A673 (cell line): ENCODE measurements around the gene LRSAM1. TPM values are rescaled to one million over a fixed set of nuclear protein-coding genes. Genes with fewer than 3 reads are reported as not detected.

ENCODE experiments used
- BruUV-seq: library from RNA; stranded (reverse); fragments of 400-500 nt; replicated peaks from 2 replicates; lab custom pipeline; 2021; lab: Mats Ljungman, UMichigan
- CTCF ChIA-PET: fragments of 300-600 bp; sonication (Branson Sonifier 250); formaldehyde crosslinking; loops from one replicate; lab custom pipeline; 2022; ENCODE audit warnings: antibody characterized with exemption; lab: Charles Lee
- POLR2A ChIA-PET: fragments of 300-600 bp; sonication (Branson Sonifier 250); formaldehyde crosslinking; loops from one replicate; lab custom pipeline; 2022; ENCODE audit warnings: antibody characterized with exemption; ENCODE audit not compliant: low non-redundant PET; lab: Charles Lee
- DNase-seq: peaks from one replicate; pipeline ENCODE4 v3.0.0-alpha.2; 2015; ENCODE audit warnings: low spot score
- H3K27ac ChIP-seq: fragments of 200-600 bp; sonication (generic); 2 replicates; pipeline ENCODE4 v1.5.1; 2016; ENCODE audit warnings: mixed run types, low read depth, mild to moderate bottlenecking, mixed read lengths, antibody characterized with exemption, low read length; ENCODE audit not compliant: poor library complexity, severe bottlenecking
- H3K27me3 ChIP-seq: fragments of 200-600 bp; sonication (generic); replicated peaks from 2 replicates; pipeline ENCODE4 v1.6.1; 2017; ENCODE audit warnings: mixed run types, low read depth, mild to moderate bottlenecking, mixed read lengths, antibody characterized with exemption, low read length; ENCODE audit not compliant: insufficient read depth, poor library complexity
- H3K36me3 ChIP-seq: fragments of 200-600 bp; sonication (generic); 2 replicates; pipeline ENCODE4 v1.6.1; 2016; ENCODE audit warnings: mixed run types, mild to moderate bottlenecking, mixed read lengths, antibody characterized with exemption, low read length; ENCODE audit not compliant: insufficient read depth, poor library complexity, severe bottlenecking
- H3K4me1 ChIP-seq: fragments of 200-600 bp; sonication (generic); 2 replicates; pipeline ENCODE4 v1.6.1; 2017; ENCODE audit warnings: mixed run types, mild to moderate bottlenecking, mixed read lengths, antibody characterized with exemption, low read length; ENCODE audit not compliant: insufficient read depth, poor library complexity, severe bottlenecking
- H3K4me3 ChIP-seq: fragments of 200-600 bp; sonication (generic); 2 replicates; pipeline ENCODE4 v1.5.1; 2016; ENCODE audit warnings: low read depth, mixed run types, mild to moderate bottlenecking, mixed read lengths, low read length; ENCODE audit not compliant: poor library complexity, severe bottlenecking
- H3K9me3 ChIP-seq: fragments of 200-600 bp; sonication (generic); 2 replicates; pipeline ENCODE4 v1.6.1; 2016; ENCODE audit warnings: mixed run types, low read depth, mild to moderate bottlenecking, mixed read lengths, antibody characterized with exemption, low read length; ENCODE audit not compliant: poor library complexity, severe bottlenecking
- CTCF ChIP-seq: fragments of 300-800, 200-600 bp; sonication (generic); conservative IDR thresholded peaks from 2 replicates; pipeline ENCODE4 v1.5.1; 2017; ENCODE audit warnings: low read depth, mild to moderate bottlenecking, antibody characterized with exemption, low read length, moderate library complexity, mixed read lengths
- EZH2 ChIP-seq: fragments of 200-600 bp; sonication (generic); IDR thresholded peaks from 2 replicates; pipeline ENCODE4 v1.6.1; 2017; ENCODE audit warnings: borderline replicate concordance, low read depth, mild to moderate bottlenecking, mixed read lengths, antibody characterized with exemption, low read length; ENCODE audit not compliant: poor library complexity, severe bottlenecking
- intact Hi-C: fragments of 100-400 bp; cut with micrococcal nuclease; formaldehyde crosslinking; loops from one replicate; pipeline ENCODE4 v1.10.0; 2022; ENCODE audit not compliant: unreplicated experiment
- total RNA-seq: library from RNA; stranded (reverse); gene quantifications from 2 replicates; pipeline ENCODE4 v1.2.3, GENCODE V29; 2021

LRSAM1 gene
- total RNA-seq, 1 experiment from 2014 or later: 15.8 TPM

GRCh38 chr9:127535396-127535795 is 84.1 kb downstream of the LRSAM1 start:
- ChIA-PET CTCF (no interaction called here), POLR2A (no interaction called here)
- intact Hi-C loops: no loop called here
- no TSS peak for BruUV-seq
- DNase-seq: no peak
- Histone ChIP-seq H3K27me3 (no peaks in the 10 kb centered on the region), H3K4me3 (no peak overlapping the region), H3K36me3 (no peaks in the 10 kb centered on the region), H3K9me3 (no peaks in the 10 kb centered on the region), H3K27ac (no peak overlapping the region), H3K4me1 (no peaks in the 10 kb centered on the region)
- no peak for TF ChIP-seq EZH2
- no peak for TF ChIP-seq CTCF

GRCh38 chr9:127535834-127536233 is 84.5 kb downstream of the LRSAM1 start:
- no peaks in the 10 kb centered on the region for H3K9me3 ChIP-seq
- BruUV-seq: no TSS peak
- H3K4me1 ChIP-seq: no peaks in the 10 kb centered on the region
- H3K27ac ChIP-seq: no peak overlapping the region
- TF ChIP-seq CTCF: no peak
- TF ChIP-seq EZH2: no peak
- H3K4me3 ChIP-seq: no peak overlapping the region
- intact Hi-C loops: no loop called here
- POLR2A ChIA-PET: no interaction called here
- no peak for DNase-seq
- H3K27me3 ChIP-seq: no peaks in the 10 kb centered on the region
- H3K36me3 ChIP-seq: no peaks in the 10 kb centered on the region
- CTCF ChIA-PET: no interaction called here

- POLR2A ChIA-PET: no interaction called here
- Histone ChIP-seq H3K4me1 (no peaks in the 10 kb centered on the region), H3K4me3 (no peak overlapping the region), H3K9me3 (no peaks in the 10 kb centered on the region), H3K36me3 (no peaks in the 10 kb centered on the region), H3K27ac (no peak overlapping the region), H3K27me3 (no peaks in the 10 kb centered on the region)
- CTCF ChIA-PET: interaction anchor here (1.2 kb wide), 1 partner anchor 11 kb away, joined by 3 read pairs; no protein-coding TSS in a partner anchor
- TF ChIP-seq EZH2: no peak
- no peak for TF ChIP-seq CTCF
- intact Hi-C loops: no loop called here
- no peak for DNase-seq
- BruUV-seq: no TSS peak
Measured at GRCh38 chr9:127536499-127536898, 85.2 kb downstream of the LRSAM1 start.
